Fibroblast of villous mesenchyme (primary cell): ENCODE data around the gene SYCP2L. TPM values are rescaled to one million over a fixed set of nuclear protein-coding genes. Genes with fewer than 3 reads are reported as not detected.
"Not testable (repeated sequence)": the region's sequence is repeated elsewhere in the genome, so short reads cannot be mapped to it uniquely, and the experiment has no call there.

Experiments
- DNase-seq: peaks from one replicate; pipeline ENCODE4 v3.0.0-alpha.2; 2010; ENCODE audit warnings: low read depth
- H3K4me3 ChIP-seq: 2 replicates; pipeline ENCODE4 v1.5.1; 2011; ENCODE audit warnings: low read depth, mild to moderate bottlenecking, low read length
- total RNA-seq: library from RNA; depleted of rRNA; stranded (reverse); fragments of >200 nt; gene quantifications from 2 replicates; pipeline ENCODE4 v1.2.3, GENCODE V29; 2012
- TF ChIP-seq, protein P1 (sequence below): IDR thresholded peaks from 2 replicates; pipeline ENCODE4 v1.5.1; 2012; ENCODE audit warnings: low read depth, mild to moderate bottlenecking, low read length; ENCODE audit not compliant: insufficient read depth

Gene SYCP2L
- total RNA-seq, 1 donor: not detected

DNA sequence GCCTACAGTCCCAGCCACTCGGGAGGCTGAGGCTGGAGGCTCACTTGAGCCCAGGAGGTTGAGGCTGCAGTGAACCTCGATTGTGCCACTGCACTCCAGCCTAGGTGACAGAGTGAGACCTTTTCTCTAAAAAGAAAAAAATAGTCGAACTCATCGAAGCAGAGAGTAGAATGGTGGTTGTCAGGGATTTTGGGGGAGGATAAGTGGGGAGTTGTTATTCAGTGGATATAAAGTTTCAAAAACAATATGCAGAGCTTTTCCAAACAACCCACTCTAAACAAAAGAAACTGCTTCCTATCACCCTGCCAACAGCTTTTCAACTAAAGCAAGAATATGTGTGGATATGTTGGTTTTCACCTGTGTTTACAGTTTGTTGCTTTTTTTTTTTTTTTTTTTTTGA, 37.0 kb upstream of the SYCP2L start:
- DNase-seq: no peak
- TF ChIP-seq, protein P1, sequence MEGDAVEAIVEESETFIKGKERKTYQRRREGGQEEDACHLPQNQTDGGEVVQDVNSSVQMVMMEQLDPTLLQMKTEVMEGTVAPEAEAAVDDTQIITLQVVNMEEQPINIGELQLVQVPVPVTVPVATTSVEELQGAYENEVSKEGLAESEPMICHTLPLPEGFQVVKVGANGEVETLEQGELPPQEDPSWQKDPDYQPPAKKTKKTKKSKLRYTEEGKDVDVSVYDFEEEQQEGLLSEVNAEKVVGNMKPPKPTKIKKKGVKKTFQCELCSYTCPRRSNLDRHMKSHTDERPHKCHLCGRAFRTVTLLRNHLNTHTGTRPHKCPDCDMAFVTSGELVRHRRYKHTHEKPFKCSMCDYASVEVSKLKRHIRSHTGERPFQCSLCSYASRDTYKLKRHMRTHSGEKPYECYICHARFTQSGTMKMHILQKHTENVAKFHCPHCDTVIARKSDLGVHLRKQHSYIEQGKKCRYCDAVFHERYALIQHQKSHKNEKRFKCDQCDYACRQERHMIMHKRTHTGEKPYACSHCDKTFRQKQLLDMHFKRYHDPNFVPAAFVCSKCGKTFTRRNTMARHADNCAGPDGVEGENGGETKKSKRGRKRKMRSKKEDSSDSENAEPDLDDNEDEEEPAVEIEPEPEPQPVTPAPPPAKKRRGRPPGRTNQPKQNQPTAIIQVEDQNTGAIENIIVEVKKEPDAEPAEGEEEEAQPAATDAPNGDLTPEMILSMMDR: no peak
- H3K4me3 ChIP-seq: no peak overlapping the region

DNA sequence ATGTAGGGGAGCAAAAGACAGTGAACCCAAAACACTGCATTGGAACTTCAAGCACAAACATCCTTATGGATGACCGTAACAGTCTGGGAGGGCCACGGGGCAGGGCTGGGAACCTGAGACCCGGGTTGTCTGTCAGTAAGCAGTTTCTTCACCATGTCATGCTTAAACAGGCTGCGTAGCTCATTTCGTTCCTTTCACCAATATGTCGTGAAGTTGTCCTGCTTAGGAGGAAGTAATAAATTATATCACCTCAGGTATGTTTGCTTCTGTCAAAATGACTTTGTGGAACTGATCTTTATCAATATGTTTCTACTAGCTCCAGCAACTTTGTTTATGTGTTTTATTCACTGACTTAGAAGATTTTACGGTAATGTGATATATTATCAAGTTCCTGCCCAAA, 36.1 kb upstream of the SYCP2L start:
- H3K4me3 ChIP-seq: no peak overlapping the region

DNA sequence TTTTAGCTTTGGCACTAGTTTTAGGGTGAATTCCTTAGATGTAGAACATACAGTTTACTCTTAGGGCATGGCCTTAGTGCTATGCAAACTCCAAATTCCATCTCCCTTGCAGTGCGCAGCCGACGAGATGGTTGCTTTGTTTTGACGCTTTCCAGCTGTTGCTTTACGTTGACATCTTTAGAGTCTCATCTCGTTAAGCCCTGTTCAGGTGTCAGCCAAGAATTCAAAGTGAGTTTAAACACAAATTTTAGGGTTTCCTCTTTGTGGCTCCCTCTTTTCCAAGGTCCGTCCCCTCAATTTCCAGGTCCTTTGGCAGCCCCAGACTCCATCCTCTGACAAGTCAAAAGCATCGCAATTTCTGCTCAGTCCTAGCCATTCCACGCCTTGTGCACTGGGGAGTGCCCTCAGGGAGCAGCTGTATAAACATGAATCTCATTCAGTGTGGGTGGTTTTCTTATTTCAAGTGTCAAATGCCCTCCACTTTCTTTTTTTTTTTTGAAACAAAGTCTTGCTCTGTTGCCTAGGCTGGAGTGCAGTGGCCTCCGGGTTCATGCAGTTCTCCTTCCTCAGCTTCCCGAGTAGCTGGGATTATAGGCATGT, 34.4 kb upstream of the SYCP2L start:
- TF ChIP-seq, protein P1: no peak
- H3K4me3 ChIP-seq: no peak overlapping the region
- no peak for DNase-seq

More for the DNA sequence above, 36.1 kb upstream of the SYCP2L start:
- DNase-seq: no peak
- TF ChIP-seq, protein P1: no peak

DNA sequence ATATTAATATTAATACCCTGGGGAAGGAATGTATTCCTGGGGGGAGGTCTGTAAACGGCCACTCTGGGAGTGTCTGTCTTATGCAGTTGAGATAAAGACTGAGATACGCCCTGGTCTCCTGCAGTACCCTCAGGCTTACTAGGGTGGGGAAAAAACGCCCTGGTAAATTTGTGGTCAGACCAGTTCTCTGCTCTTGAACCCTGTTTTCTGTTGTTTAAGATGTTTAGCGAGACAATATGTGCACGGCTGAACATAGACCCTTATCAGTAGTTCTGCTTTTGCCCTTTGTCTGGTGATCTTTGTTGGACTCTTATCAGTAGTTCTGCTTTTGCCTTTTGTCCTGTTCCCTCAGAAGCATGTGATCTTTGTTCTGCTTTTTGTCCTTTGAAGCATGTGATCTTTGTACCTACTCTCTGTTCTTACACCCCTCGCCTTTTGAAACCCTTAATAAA, 33.0 kb upstream of the SYCP2L start:
- DNase-seq: not testable (repeated sequence)

DNA sequence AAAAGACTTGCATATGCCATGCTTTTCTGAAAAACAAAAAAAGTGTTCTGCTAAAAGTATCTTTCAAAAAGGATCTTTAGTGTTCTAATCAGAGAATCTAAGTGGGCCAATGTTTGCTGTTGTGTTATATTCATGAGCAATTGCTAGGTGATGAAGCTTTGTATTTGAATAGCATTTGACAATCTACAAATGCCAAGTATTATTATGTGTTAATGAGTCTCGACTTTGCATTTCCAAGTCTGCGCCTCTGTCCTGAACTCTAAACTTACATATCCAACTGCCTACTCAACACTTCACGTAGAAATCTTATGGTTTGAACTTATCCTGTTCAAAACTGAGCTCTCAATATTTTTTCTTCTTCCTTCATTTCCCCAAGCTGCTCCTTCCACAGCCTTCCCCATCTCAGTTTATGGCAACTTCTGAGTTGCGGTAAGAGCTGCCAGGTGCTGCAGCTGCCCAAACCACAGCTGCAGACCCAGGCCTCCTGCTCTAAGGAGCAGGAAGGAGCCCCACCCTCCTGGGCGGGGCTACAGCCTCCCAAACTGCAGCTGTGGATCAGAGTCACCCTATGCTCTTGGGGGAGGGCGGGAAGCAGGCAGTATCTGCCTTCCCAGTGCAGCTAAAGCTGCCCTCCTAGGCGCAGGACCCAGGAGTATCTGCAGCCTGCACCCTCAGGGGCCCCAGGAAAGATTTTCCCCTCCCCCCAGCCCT, 31.8 kb upstream of the SYCP2L start:
- no peak for DNase-seq
- TF ChIP-seq, protein P1: no peak
- H3K4me3 ChIP-seq: no peak overlapping the region

More for the DNA sequence above, 33.0 kb upstream of the SYCP2L start:
- not testable (repeated sequence) for H3K4me3 ChIP-seq

DNA sequence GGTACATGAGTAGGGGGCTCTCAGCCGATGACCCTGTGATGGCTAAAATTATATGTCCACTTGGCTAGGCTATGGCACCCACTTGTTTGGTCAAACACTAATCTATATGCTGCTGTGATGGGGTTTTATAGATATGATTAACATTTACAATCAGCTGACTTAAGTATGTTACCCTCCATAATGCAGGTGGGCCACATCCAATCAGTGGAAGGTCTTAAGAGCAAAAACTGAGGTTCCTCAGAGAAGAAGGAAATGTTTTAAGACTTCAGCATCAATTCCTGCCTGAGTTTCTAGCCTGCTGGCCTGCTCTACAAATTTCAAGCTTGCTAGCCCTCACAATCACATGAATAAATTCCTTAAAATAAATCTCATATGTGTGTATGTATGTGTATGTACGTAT, 29.6 kb upstream of the SYCP2L start:
- H3K4me3 ChIP-seq: no peak overlapping the region
- TF ChIP-seq, protein P1: no peak
- no peak for DNase-seq

DNA sequence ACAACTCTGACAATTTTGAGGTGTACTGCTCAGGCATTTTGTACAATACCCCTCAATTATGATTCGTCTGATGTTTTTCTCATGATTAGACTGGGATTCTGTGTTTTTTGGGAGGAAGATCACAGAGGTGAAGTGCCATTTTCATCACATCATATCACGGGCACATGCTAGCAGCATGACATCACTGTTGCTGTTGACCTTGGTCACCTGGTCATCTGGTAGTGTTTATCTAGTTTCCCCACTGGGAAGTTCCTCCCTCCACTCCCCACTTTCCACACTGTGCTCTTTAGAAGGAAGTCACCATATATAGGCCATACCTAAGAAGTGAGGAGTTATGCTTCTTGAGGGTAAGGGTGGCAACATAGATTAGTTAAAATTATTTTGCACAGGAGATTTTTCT, 25.8 kb upstream of the SYCP2L start:
- DNase-seq: no peak
- TF ChIP-seq, protein P1: no peak
- H3K4me3 ChIP-seq: no peak overlapping the region
